RCC 7860 (cell line): ENCODE measurements around the gene XAGE3.
A peak's percentile ranks its signal among the peaks of the same experiment; 100 is the strongest.
"Not testable (repeated sequence)": the region's sequence is repeated elsewhere in the genome, so short reads cannot be mapped to it uniquely, and the experiment has no call there.

ENCODE experiments used
- DNase-seq: peaks from one replicate; pipeline ENCODE4 v3.0.0-alpha.2; 2015; ENCODE audit warnings: low spot score
- FAIRE-seq: peaks from 2 replicates; lab custom pipeline; 2012; peaks lifted over from hg19 to GRCh38; lab: Jason Lieb, UNC

Gene XAGE3, protein sequence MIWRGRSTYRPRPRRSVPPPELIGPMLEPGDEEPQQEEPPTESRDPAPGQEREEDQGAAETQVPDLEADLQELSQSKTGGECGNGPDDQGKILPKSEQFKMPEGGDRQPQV

DNA sequence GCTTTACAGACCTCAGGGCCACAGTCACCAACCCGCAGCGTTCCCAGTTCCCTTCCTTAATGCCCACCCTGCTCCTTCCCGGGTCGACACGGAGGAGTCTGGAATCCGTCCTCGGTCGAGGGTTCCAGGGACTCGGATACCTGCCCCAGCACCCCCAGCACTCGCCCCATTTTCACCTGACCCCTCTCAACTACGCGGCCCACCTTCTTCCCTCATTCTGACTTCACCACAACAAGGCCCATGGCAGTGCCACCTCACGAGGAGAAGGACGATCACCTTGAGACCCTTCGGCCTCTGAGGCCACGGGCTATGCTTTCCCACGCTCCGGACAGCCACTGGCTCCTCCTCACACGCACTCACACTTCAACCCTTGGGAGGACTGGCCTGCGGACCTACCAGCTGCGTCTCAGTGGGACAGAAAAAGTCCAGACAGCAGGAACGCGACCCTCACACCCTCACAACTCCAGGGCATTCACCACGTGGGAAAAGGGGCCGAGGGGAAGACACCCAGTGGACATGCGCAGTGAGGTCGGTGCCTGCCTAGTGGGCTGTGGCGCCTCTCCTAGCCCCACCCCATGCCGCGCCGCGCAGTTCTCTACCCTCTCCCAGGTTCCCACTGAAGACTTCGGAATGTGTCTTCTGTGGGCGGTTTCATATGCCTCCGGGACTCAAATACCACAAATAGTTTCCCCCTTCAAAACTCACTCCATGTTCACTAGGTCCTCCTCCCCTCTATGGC is at the start of gene XAGE3:
TSS of gene XAGE3 (minus strand) at position 474 of the 739 bp plus-strand sequence. CDS start 950 bp downstream, outside the sequence.
- no peak for FAIRE-seq
- DNase-seq, result no peak

DNA sequence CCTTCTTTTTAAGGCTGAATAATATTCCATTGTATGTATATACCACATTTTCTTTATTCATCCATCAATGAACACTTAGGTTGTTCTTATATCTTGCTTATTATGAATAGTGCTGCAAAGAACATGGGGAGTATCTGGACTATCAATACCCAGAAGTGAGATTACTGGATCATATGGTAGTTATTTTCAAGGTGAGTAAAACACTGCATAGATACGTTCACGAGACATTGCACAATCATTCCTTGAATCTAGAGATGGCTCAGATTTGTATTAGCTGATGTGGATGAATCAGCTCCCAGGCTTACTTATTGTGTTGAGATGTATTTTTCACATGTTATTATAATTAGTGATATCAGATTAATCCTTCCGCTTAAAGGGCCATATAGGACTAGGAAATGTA is 46.8 kb upstream of the XAGE3 start:
- not testable (repeated sequence) for DNase-seq, FAIRE-seq

DNA sequence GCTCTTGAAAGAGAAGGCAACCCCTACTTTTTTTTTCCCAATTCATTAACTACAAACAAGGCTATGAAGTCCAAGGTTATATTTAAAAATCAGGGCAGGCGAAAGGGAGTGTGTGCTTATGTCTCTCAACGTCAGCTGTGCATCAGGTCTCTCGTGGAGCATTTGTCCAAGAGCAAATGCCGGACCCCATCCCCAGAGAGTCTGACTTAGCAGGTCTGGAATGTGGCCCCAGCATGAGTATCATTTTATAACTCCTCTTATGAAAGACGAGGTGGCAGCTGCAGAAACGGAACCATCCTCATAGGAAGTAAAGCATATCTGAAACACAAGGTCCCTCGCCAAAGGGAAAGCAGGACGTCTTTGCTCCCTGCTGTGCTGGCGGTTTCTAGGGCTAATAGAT is 45.8 kb upstream of the XAGE3 start:
- FAIRE-seq, DNase-seq: not testable (repeated sequence)

DNA sequence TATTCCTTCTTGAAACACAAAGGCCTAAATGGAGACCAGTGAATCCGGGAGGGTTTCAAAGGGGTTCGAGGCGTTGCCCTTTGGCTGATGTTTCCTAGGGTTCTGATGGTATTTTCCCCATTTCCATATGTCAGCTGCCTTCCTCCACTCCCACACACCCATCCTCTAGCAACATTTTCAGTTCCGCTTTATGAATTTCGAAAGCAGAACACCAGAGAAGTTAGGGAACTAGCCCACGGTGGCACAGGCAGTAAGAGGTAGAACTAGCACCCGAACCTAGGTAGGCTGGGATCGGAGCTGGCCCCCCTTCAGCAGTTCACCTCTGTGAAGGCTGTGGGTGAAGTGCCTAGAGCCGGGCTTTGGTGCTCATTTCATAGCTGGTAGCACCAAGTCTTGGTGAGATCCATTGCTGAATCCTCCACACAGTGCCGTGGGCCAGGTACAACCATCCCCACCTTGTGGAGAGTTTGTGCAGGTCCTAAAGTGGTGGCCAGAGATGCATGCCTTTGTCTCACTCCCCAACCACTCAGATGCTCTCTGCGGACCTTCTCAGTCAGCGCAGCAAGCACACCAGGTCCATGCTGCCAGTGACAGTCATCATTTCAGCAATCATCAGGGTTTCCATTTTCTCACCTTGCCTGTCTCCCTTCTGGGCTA is 41.6 kb upstream of the XAGE3 start:
- not testable (repeated sequence) for FAIRE-seq, DNase-seq

DNA sequence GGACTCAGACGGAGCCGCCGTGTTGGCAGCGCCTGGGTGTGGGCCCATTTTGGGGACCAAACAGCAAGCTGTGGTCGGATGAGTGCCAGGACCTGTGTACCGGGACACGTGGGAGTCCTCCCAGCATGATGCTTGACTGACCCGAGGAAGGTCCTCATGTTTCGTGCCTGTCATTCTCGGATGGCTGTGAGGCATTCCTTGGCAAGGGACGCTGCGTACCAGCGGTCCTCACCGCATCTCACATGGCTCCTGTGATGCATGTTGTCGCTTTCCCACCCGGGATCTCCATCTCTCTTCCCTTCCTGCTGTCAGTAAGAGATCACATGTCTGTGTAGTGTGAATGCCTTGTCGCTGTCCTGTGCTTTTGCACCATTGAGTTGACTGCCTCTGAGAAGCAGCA is 40.0 kb upstream of the XAGE3 start:
- not testable (repeated sequence) for DNase-seq, FAIRE-seq

DNA sequence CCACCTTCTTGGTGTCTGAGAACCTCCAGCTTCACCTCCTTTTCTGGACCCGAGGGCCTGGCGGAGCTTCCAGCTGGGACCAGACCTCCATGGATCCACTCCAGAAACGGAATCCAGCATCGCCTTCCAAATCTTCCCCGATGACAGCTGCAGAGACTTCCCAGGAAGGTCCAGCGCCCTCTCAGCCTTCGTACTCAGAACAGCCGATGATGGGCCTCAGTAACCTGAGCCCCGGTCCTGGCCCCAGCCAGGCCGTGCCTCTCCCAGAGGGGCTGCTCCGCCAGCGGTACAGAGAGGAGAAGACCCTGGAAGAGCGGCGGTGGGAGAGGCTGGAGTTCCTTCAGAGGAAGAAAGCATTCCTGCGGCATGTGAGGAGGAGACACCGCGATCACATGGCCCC is 39.3 kb upstream of the XAGE3 start:
- not testable (repeated sequence) for FAIRE-seq, DNase-seq

DNA sequence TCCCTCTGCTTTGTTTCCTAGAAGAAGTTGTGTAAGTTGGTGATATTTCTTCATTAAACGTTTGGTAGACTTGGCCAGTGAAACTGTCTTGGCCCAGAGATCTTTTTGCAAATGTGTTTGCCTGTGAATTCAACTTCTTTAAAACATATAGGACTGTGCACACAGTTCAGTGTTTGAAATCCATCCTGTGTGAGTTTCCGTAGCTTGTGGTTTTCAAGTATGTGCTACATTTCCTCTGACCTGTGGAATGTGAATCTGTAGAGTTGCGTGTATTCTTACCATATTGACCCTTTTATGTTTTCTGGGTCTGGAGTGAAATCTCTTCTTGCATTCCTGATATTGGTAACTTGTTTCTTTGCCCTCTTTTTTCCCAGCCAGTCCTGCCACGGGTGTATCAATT is 38.2 kb upstream of the XAGE3 start:
- not testable (repeated sequence) for DNase-seq, FAIRE-seq

DNA sequence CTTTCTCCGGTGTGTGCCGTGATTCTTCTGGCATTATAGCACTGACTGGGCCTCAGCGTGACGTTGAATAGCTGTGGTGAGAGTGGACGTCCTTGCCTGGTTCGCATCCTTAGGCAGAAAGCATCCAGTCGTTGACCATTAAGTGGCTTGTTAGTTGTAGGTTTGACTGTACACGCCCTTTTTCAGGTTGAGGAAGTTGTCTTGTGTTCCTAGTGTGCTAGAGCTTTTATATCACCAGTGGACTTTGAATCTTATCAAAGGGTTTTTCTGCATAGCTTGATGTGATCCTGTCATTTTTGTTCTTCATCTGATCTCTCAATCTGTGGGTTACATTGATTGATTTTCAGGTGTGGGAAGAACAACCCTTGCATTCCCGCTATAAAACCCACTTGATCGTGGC is 37.6 kb upstream of the XAGE3 start:
- FAIRE-seq, DNase-seq: not testable (repeated sequence)

DNA sequence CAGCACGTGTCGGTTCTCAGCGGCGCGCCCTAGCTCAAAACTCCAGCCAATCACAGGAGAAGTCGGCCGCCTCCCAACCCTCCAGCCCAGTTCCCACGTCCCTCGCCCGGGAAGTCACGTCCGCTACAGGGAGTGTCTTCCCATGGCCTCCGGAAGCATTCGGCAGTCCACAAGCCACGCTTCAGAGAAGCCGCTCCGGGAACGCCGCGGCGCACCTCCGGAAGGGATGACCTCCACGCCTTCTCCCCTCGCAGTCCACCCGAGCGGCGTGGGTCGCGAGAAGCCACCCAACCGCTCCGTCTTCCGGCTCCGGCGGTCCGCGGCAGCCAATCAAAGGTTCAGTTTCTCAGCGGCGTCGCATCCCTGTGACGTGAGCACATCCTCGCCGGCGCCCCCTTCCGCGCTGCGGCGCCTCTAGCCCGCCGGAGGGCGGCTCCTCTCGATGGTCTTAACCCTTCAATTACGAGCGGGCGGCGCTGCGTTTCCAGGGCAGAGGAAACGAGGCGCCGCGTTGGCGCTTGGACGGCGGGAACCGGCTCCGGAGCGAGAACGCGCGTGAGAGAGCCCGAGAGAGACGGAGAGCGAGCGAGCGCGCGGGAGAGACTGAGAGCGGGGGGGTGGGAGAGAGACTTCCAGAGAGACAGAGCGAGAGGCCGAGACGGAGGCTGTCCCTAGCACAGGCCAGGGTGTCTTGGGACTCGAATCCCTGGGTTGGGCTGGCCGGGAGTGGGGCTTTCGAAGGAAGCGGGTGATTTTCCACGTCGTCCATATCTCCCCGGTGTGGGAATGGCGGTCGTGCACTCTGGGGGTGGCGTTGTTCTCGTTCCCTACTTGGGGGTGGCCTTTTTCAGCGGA is 29.2 kb upstream of the XAGE3 start, which contains the start of gene FAM156B:
TSS of gene FAM156B (plus strand) at position 476 of the 855 bp plus-strand sequence. CDS start 9,896 bp downstream, outside the sequence.
- not testable (repeated sequence) for DNase-seq
- peak; percentile 82 for FAIRE-seq

DNA sequence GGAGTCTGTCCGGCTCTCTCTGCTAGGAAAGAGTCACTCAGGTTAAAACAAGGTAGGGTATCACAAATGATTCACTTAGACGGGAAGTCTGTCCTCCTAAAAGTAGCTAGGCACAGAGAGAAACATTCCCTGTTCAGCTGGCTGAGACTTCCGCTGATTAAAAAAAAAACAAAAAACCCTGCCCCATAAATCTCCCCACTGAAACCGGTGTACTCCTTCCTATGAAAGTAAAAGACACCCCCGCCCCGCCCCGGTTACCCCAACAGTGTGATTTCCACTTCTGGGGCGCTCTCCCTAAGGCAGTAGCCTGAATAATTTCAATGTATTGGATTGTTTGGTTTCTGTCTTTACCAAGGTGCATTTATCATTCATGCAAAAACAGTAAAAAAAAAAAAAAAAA is 28.6 kb upstream of the XAGE3 start:
- DNase-seq, FAIRE-seq: not testable (repeated sequence)

DNA sequence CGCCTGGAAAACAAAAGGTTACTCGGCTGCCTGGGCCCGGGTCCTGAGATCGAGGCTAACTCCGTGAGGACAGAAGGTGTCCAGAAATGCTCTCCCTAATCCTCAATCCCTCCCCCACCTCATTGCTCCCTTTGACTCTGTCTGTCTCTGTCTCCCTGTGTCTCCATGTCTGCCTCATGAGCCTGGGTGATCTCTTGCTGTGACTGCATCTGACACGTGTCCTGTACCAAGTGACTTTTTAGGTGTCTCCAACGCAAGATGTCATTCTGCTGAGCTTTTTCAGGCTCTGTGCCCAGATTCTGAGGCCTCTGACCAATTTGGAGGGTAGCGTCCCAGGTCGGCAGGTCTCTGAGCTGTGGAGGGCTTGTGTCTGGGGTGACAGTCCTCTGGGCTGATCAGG is 20.2 kb upstream of the XAGE3 start:
- FAIRE-seq, DNase-seq: not testable (repeated sequence)

DNA sequence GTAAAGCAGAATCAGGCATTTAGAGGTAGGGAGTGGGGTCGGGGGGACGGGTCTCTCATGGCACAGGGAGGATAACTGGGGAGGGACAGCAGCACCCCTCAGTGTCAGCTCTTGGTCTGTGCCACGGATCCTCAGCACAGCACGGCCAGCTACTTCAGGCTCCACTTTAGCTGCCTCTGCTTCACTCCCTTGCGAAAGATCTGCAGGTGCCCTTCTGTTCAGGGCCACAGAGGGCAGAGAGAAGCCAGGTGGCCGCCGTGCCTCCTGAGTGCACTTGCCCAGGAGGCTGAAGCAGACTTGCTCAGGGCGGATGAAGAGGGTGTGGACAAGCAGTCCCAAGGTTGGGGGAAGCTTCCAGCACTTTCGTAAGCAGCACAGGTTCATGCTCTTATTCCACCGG is 19.6 kb upstream of the XAGE3 start:
- FAIRE-seq, DNase-seq: not testable (repeated sequence)

DNA sequence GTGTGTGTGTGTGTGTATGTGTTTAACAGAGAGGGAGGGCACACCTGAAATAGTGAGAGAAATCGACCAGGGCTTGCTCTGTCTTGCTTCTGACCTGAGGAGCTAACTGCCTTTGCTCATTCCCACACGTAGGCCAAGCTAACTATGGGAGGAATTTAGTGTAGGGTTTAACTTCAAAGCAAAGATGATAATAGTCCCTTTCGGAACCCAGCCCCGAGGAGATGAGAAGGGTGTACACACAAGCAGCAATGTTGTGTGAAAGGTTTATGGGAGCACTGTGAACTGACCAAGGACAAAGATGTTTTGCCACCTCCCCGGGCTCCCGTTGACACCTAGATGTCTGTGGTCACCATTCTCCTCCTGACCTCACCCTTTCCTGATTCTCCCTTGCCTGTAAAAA is 8.5 kb upstream of the XAGE3 start:
- FAIRE-seq, DNase-seq: not testable (repeated sequence)

DNA sequence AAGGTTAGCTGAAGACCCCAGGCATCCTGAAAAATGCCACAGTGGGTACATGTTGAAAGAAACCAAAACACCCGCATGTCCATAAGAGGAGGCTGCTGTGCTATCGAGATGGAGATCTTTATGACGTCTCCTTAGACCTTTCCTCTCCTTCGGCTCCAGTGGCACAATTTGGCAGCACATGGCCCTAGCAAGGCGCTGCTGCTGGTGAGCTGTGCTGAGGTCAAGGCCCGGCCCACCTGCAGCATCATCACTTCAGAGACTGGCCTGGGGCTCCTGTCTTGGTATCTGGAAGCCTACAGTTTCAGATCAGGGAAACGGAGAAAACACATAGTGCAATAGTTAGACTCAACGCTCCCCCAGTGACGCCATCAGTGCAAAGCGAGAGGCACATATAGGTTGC is 7.6 kb upstream of the XAGE3 start:
- not testable (repeated sequence) for DNase-seq, FAIRE-seq

DNA sequence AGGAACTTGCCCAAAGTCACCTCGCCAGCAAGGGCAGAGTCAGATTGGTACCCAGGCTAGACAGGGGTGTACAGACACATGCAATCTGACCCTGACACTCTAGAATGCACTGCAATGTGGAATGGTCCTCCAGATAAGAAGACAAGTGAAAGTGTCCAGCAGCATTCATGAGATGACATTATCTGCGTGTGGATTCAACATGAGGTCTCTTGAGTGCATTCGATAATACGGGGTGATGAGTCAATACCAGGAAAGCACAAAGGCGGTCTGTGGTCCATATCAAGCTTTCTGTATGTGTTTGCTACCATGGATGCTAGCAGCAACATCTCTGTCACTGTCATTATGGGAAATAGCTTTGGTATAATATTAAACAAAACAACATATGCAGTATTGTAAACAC is 6.8 kb upstream of the XAGE3 start:
- FAIRE-seq, result no peak

DNA sequence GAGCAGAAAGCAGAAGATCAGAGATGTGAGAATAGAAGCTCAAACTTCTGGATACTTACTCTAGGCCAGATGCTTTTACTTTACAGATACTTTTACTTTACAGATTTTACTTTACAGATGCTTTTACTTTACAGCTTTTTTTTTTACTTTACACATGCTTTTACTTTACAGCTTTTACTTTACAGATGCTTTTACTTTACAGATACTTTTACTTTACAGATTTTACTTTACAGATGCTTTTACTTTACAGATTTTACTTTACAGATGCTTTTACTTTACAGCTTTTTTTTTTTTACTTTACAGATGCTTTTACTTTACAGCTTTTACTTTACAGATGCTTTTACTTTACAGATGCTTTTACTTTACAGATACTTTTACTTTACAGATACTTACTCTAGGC is 5.9 kb upstream of the XAGE3 start:
- DNase-seq, result not testable (repeated sequence)
- FAIRE-seq, result peak; percentile 43

More for the DNA sequence above, 6.8 kb upstream of the XAGE3 start:
- DNase-seq, result no peak

DNA sequence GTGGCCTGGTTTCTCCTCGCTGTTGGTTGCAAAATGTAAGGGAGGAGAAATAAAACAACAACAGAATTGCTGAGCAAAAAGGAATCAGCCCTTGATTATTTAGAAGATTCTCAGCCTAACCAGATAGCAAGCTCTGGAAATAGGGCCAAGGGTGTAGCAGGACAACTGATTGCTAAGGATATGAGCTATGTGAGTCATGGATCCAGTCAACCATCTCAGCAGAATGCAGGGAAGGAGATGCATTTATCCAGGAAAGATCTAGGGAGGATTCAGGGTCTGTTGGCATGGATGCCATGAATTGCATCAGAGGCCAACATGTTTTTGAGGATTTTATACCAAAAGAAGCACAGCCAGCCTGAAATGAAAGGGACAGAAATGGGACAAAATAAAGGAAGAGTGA is 2.2 kb upstream of the XAGE3 start:
- DNase-seq (peak; percentile 28), FAIRE-seq (peak; percentile 83)

DNA sequence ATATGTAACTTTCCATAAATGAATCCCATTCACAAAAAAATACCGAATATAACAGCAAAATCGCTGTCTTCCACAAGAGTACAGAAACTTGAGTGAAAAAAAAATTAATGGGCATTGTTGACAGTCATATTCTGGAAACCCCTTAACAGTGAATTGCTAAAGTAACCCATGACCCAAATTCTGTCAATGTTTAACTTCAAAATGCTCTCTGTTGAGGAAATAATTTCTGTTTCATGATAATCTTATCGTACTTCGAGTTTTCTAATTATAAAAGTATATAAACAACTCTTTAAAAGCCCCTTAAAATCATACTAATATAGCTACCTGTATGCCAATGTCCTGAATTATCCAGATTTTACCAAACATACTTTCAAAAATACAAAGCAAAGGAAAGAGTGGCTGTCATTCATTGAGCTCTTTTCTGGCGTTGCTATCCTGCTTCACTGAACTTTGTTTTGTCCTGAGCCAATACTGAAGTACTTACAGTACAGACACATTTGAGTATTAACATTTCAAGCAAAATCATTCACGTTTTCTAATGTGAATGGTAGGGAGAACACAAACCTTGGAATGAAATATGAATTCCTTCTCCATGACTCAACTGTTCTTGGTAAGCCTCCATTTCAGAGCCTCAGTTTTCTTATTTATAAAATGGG is 2.4 kb downstream of the XAGE3 start:
- peak; percentile 71 for FAIRE-seq
- no peak for DNase-seq

DNA sequence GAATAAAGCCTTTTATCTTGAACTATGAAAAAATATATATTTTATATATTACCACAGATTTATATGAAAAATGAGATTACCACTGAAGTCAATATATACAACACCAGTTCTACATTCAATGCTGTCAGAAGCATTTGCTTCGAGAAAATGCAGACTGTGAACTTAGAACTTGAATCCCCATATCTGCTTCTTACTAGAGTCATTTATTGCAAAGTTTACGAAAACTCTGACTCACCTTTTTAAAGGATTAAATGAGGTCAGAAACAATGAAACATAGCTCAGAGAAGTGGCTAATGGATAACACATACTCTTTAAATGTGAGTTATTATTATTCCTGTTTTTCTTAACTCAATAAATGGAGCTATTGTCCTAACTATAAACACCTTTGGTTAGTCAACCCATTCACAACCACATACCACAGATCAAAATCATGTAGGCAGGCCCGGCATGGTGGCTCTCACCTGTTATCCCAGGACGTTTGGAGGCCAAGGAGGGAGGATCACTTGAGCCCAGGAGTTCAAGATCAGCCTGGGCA is 10.8 kb downstream of the XAGE3 start:
- peak; percentile 48 for FAIRE-seq
- DNase-seq, result not testable (repeated sequence)
